GM19023 (cell line): ENCODE results near the gene RIPOR2.
"Not testable (repeated sequence)": the region's sequence is repeated elsewhere in the genome, so short reads cannot be mapped to it uniquely, and the experiment has no call there.

Source experiments
- ATAC-seq: cut with Tn5 transposase; IDR thresholded peaks from one replicate; pipeline ENCODE4 v1.9.1; 2021; ENCODE audit warnings: mild to moderate bottlenecking, moderate library complexity; ENCODE audit not compliant: unreplicated experiment

RIPOR2 gene

DNA sequence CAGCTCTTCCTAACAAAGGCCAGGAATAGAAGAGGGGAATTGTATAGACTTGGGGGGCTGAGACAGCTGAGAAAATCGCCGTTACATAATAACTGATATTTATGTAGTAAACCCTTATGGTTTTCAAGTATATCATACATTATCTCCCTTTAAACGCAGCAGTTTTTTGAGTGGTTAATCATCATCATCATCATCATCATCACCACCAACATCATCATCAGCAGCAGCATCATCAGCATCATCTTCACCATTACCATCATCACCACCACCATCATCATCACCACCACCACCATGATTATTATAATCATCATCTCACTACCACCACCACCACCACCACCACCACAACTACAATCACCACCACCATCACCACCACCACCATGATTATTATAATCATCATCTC is 9.1 kb downstream of the RIPOR2 start:
- ATAC-seq, result not testable (repeated sequence)

- no peak for ATAC-seq
These were observed 9.6 kb downstream of the RIPOR2 start for GRCh38 chr6:24926192-24926591.

GRCh38 chr6:24925661-24926060 is 10.1 kb downstream of the RIPOR2 start:
- ATAC-seq, result no peak

GRCh38 chr6:24924580-24925356 is 11.0 kb downstream of the RIPOR2 start:
- ATAC-seq, result no peak

GRCh38 chr6:24923885-24924401 is 11.8 kb downstream of the RIPOR2 start:
- ATAC-seq, result no peak

DNA sequence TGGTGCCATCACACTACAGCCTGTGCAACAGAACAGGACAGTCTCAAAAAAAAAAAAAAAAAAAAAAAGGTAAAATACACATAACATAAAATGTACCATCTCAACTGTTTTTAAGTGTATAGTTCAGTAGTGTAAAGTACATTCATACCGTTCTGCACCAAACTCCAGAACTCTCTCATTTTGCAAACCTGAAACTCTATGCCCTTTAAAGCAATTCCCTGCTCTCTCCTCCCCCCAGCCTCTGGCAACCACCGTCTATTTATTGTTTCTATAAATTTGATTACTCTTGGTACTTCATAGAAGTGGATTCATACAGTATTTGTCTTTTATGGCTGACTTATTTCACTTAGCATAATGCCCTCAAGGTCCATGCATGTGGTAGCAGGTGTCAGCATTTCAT is 12.9 kb downstream of the RIPOR2 start:
- ATAC-seq, result no peak

GRCh38 chr6:24922170-24922569 is 13.6 kb downstream of the RIPOR2 start:
- no peak for ATAC-seq

- no peak for ATAC-seq
These were observed 15.6 kb downstream of the RIPOR2 start for GRCh38 chr6:24920136-24920535.

GRCh38 chr6:24919056-24919892 is 16.5 kb downstream of the RIPOR2 start:
- ATAC-seq, result no peak

DNA sequence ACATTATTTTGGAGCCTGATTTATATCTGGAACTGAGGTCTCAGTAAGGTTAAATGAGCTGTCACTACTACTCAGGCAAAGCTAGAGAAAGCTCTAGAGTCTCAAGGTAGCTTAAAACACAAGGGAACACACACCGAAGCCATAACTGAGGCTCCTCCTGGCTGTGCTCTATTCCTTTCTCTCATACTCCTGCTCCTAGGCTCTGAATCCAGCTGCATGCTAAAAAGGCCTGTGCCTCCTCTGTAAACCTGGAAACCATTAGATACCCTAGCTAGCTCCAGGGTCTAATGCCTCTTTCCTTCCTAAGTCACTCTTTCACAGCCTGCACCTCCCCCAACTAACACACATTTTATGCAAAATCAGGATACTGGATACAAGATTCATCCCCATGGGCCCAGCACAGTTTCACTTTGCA is 17.1 kb downstream of the RIPOR2 start:
- ATAC-seq, result no peak

GRCh38 chr6:24916496-24916895 is 19.3 kb downstream of the RIPOR2 start:
- no peak for ATAC-seq

DNA sequence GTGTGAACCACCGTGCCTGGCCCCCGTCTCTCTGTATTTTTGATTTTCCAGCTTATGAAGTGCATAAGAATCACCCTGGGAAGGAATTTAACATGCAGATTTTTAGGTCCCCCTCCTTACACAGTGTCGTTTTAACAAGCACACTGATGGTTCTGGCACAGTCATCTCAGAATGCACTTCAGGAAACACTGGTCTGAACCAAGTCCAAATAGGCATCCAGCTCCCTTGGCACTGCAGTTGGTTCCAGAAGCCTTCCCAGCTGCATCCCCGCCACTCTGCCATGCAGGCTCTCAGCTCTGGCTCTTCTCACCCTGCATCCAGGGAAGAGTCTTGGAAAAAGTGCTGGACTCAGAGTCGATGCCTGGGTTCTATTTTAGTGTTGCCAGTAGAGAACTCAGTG is 20.1 kb downstream of the RIPOR2 start:
- ATAC-seq, result no peak

- ATAC-seq, result not testable (repeated sequence)
These were observed 21.7 kb downstream of the RIPOR2 start for GRCh38 chr6:24914082-24914481.

GRCh38 chr6:24911796-24912382 is 23.9 kb downstream of the RIPOR2 start:
- ATAC-seq, result no peak

DNA sequence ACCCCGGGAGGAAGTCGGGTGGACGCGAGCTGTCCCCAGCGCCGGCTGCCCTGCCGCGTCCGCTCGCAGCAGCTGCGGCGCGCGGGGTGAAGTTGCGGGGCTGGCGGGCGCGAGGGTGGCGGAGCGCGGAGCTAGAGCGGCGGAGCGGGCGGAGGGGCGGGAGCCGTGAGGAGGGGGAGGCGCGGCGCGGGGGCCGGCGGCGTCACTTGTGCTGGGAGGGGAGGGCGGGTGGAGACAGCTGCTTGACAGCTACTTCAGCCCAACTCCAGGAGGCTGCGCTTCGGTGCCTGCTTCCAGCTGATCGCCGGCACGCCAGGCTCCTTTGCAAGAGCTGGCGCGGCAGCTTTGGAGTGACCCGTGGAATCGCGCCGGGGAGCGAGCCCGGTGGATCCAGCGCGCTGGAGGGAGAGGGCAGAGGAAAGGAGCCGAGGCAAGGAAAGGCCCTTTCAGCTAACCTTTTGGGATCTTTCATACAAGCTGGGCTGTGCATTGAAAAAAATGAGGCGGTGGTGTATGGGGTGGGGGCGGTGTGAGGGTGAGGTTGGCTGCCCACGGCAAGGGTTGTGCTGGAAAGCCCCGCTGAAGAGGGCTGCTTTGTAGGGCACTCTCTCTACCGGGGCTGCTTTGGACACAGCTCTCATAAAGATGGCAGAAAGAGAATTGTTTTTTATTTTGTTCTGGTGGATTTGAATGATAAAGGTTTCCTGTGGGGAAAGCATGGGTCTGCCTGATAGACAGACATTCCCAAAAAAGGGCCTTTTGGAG is 24.6 kb downstream of the RIPOR2 start:
- no peak for ATAC-seq

- no peak for ATAC-seq
These were observed 25.3 kb downstream of the RIPOR2 start for GRCh38 chr6:24910331-24910960.

- ATAC-seq, result no peak
These were observed 26.2 kb downstream of the RIPOR2 start for GRCh38 chr6:24909241-24910216.

GRCh38 chr6:24908650-24909035 is 27.1 kb downstream of the RIPOR2 start:
- no peak for ATAC-seq
